ENCODE results near the gene MCTP1. TPM values are rescaled to one million over a fixed set of nuclear protein-coding genes. Genes with fewer than 3 reads are reported as not detected.

The MCTP1 gene
- total RNA-seq, 1 donor from 2014 or later, result not detected

DNA sequence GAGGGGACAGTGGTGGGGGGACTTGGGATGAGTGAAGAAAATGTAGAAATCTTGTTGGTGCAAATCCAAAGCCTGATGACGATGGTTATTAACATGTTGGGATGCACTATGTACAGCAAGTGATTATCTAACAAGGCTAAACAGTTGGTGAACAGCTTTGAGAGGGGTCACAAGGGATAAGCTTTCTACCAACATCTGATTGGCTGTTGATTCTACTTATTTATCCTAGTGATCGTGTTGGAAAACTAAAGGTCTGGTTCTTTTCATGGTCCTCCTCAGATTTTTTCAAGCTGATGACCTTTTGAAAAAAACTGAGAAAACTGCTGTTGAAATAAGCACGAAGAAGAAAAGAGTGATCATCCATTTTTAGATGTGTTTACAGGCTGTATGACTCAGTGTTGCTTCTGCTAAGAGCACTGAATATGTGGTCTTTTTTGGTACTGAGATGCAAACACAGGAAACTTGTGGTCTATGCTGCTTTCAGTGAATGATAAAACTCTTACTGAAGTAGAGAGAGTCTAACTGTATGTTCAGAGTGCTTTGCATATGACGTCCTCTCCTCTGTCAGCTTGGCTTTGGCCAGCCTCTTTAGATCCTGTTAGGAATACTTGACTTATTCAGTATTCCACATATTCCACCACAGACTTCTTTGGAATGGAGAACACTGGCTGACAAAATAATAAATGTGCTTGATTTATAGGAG, 491.6 kb downstream of the MCTP1 start:
- H3K36me3 Mint-ChIP-seq (ENCODE audit: low read depth), result peaks cover 1% of the 10 kb centered on the region
- intact Hi-C loops (cut with micrococcal nuclease), result loop anchor here (1.0 to 10.0 kb wide), 8 partner anchors 44 to 1742 kb away; partner anchors contain the start of genes KIAA0825 and SLF1
- peaks cover 42% of the 10 kb centered on the region for H3K4me1 Mint-ChIP-seq
- peak overlapping the region; percentile 78 for H3K4me3 Mint-ChIP-seq
- DNase-seq, result peak; percentile 84
- peak overlapping the region; percentile 95 for H3K27ac Mint-ChIP-seq
- no peaks in the 10 kb centered on the region for H3K9me3 Mint-ChIP-seq
- peaks cover 9% of the 10 kb centered on the region for H3K27me3 Mint-ChIP-seq

DNA sequence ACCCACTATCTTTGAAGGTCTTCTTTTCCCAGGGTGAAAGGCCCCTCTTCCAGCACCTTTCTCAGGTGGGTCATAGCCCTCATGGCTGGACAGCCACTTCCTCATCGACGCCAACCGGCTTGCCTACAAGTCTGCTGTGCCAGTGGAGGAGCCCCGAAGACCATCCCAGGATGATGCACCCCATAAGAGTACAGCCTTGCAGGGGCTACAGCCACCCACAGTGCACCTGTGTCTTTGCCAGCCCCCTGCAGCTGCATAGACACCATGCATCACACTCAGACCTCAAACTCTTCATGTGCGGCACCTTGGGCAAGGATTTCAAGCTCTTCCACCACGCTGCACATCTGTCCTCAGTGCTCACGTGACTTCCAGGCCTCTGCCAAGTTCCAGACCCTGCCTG, 493.1 kb downstream of the MCTP1 start:
- H3K4me1 Mint-ChIP-seq, result peaks cover 43% of the 10 kb centered on the region
- H3K4me3 Mint-ChIP-seq, result no peak overlapping the region
- H3K36me3 Mint-ChIP-seq (ENCODE audit: low read depth), result peaks cover 1% of the 10 kb centered on the region
- DNase-seq, result no peak
- peaks cover 6% of the 10 kb centered on the region for H3K27me3 Mint-ChIP-seq
- no peak overlapping the region for H3K27ac Mint-ChIP-seq
- H3K9me3 Mint-ChIP-seq, result no peaks in the 10 kb centered on the region
- intact Hi-C loops (cut with micrococcal nuclease), result loop anchor here (2.0 to 10.0 kb wide), 5 partner anchors 45 to 1743 kb away; no protein-coding TSS in a partner anchor

DNA sequence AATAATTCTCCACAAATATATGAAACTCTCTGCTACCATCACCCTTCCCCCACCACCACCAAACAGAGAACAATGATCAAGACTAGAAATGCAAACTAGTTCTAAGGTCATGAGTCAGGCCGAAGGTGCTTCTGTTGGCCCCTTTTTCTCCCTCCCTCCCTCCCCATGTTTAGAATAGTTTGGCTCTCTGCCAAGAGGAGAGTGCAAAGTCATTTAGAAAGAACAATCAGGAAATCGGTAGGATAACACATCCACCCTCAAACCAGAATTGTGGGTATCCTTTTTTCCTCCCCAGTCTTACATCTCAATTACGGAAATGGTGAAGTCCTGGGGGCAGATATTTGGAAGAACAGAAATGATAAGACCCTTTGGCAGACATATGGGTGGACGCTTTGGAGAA, 496.4 kb downstream of the MCTP1 start:
- H3K27ac Mint-ChIP-seq, result no peak overlapping the region
- peaks cover 18% of the 10 kb centered on the region for H3K4me1 Mint-ChIP-seq
- peaks cover 10% of the 10 kb centered on the region for H3K27me3 Mint-ChIP-seq
- H3K9me3 Mint-ChIP-seq, result no peaks in the 10 kb centered on the region
- intact Hi-C loops (cut with micrococcal nuclease), result no loop called here
- H3K4me3 Mint-ChIP-seq, result no peak overlapping the region
- peaks cover 1% of the 10 kb centered on the region for H3K36me3 Mint-ChIP-seq (ENCODE audit: low read depth)
- no peak for DNase-seq

DNA sequence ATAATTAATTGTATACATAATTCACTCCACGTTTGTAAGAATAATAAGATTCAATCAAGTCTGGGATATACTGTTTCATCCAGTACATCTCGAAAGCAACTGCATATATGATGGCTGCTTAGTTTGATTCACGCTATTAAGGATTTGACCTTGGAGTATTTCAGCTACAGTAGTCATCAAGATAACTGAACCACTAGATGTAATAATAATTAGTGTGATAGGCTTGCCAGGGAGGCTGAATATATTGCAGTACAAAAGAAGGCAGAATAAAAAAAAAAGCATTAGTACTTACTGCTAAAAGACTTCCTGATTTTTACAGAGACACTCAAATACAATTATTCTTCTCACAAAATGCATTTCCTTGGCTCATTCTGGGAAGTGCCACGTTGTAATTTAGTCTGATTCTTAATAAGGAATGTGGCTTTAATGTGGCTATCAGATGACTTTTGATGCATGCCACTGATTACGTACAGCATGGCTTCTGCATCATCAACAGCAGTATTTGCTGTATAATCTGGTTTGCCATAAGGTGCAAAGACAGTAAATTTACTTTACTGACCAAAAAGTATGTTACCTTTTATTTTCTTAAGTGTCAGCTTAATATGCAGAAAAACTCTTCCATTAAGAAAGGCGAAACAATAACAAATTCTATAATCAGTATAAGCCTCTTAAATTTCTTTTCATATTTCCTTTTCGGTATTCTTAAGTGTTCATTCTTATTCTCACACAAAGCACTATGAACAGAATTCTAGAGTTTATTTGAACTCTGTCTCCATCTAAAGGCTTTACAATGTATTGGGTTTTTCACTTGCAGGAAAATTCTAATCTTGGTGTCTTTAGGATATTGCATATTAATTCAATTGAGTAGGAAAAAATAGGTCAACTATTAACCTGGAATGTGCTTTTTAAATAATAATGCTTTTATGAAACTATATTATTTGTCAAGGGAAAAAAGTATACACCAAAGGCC, 500.1 kb downstream of the MCTP1 start:
- H3K9me3 Mint-ChIP-seq, result no peaks in the 10 kb centered on the region
- no peaks in the 10 kb centered on the region for H3K36me3 Mint-ChIP-seq (ENCODE audit: low read depth)
- peaks cover 2% of the 10 kb centered on the region for H3K4me1 Mint-ChIP-seq
- H3K27me3 Mint-ChIP-seq, result peaks cover 30% of the 10 kb centered on the region
- DNase-seq, result no peak
- H3K27ac Mint-ChIP-seq, result no peak overlapping the region
- intact Hi-C loops (cut with micrococcal nuclease), result no loop called here
- no peak overlapping the region for H3K4me3 Mint-ChIP-seq

DNA sequence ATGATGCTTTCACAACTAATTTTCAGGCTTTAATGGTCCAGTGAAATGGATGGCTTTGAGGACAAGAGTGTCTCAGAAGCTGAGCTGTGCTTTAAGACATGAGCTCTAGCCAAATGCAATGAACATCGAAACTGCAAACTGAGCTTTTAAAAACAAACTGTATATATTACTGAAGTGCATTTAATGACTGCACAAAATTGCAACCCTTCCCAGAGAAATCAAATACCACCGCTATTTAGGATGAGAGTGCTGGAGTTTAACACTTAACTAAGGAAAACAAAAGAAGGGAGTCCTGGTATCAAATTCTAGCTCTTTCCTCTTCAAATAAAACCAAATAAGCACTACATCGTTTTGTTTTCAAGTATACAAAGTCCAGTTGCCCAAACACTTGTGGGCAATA, 502.5 kb downstream of the MCTP1 start:
- intact Hi-C loops (cut with micrococcal nuclease), result no loop called here
- Mint-ChIP-seq H3K36me3 (ENCODE audit: low read depth) (no peaks in the 10 kb centered on the region), H3K9me3 (no peaks in the 10 kb centered on the region), H3K27me3 (peaks cover 50% of the 10 kb centered on the region), H3K4me3 (no peak overlapping the region), H3K4me1 (no peaks in the 10 kb centered on the region), H3K27ac (no peak overlapping the region)
- DNase-seq, result no peak

DNA sequence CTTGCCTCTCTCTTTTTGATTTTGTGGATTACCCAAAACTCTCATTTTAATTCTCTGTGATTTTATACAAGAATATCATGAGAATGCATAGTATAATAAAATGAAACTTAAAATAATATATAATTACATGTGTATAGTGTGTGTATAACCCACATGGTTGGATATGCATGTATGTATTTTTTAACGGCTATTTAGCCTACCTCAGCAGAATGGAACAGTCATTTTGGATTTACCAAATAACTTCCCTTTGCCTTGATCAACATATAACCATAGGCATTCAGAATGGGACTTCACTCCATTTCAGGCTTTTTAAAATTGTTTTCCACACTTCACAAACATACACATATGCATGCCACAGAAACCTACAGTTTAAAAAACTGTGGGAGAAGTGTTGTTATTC, 505.2 kb downstream of the MCTP1 start:
- Mint-ChIP-seq H3K4me3 (no peak overlapping the region), H3K4me1 (no peaks in the 10 kb centered on the region), H3K27ac (no peak overlapping the region), H3K27me3 (peaks cover 56% of the 10 kb centered on the region), H3K36me3 (ENCODE audit: low read depth) (no peaks in the 10 kb centered on the region), H3K9me3 (no peaks in the 10 kb centered on the region)
- intact Hi-C loops (cut with micrococcal nuclease), result no loop called here
- DNase-seq, result no peak

DNA sequence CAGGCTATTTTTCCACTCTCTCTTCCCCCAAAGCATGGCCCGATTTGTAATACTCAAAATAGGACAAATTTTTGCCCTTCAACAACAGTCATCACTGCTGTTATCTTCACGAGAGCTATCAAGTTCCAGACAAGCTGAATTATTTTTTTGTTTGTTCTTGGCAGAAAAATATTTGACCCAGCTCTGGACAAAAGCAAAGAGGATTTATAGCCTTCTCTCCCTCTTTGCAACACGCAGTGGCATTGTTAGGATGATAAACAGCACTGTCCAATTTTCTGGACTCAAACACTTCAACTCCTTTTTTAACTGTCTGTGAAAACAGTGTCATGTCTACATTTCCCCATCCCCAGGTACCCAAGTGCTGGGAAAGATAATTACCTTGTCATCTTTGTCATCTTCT, 506.2 kb downstream of the MCTP1 start:
- intact Hi-C loops (cut with micrococcal nuclease), result no loop called here
- Mint-ChIP-seq H3K4me1 (no peaks in the 10 kb centered on the region), H3K4me3 (no peak overlapping the region), H3K9me3 (no peaks in the 10 kb centered on the region), H3K27ac (no peak overlapping the region), H3K36me3 (ENCODE audit: low read depth) (no peaks in the 10 kb centered on the region), H3K27me3 (peaks cover 56% of the 10 kb centered on the region)
- DNase-seq, result no peak

DNA sequence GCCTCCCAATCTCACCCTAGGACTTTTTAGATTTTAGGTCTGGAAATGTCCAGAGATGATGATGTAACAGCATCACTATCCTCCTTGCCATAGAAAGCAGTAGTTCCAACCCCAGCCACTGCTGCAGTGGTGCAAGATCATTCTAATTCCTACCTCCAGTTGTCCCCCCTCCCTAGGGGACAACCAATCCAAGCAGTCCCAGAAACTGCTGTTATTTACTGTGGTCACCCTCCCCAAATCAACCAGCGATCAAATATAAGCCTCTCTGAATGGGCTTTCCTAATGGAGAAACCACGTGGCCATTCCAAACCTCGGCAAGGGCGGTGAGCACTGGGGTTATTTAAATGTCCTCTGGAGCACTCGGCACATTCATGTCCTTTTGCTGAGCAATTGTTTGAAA, 506.6 kb downstream of the MCTP1 start:
- H3K4me1 Mint-ChIP-seq, result no peaks in the 10 kb centered on the region
- H3K36me3 Mint-ChIP-seq (ENCODE audit: low read depth), result no peaks in the 10 kb centered on the region
- H3K9me3 Mint-ChIP-seq, result peaks cover 3% of the 10 kb centered on the region
- H3K4me3 Mint-ChIP-seq, result no peak overlapping the region
- intact Hi-C loops (cut with micrococcal nuclease), result no loop called here
- DNase-seq, result no peak
- H3K27ac Mint-ChIP-seq, result no peak overlapping the region
- peaks cover 56% of the 10 kb centered on the region for H3K27me3 Mint-ChIP-seq

DNA sequence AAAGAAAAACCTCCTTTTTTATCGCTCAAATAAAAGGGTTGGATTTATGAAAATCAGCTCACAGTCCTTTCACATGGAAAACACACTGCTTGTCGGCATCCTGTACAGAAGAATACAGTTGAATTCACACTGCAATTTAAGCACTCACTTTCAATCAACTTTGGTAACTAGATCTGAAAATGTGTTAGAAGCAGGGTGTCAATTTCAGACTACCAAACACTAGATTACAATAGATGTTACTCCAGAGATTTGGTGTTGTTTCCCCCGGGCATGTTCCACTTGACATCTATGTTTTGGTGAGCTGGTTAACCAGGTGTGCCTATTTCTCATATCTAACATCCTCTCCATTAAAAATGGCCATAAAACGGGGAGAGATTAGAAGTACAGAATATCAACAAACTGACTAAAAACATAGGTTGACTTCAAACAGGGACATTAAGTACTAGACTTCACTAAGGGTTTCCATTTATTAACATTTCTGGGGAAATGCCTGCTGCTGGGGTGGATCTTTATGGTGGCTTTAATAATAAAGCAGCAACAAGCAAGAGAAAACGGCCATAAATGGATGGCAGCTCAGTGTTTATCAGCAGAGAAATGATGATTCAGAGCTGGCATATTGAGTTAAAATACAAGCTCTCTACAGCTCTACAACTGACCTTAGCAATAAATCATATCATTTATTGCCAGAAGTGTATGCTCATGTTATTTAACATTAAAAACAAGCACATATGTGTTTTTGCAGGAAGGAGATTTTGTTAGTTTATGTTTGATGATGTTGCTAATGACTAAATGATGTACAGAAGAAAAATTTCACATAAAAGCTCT, 507.6 kb downstream of the MCTP1 start:
- DNase-seq, result no peak
- no peak overlapping the region for H3K4me3 Mint-ChIP-seq
- no peaks in the 10 kb centered on the region for H3K36me3 Mint-ChIP-seq (ENCODE audit: low read depth)
- no peak overlapping the region for H3K27ac Mint-ChIP-seq
- intact Hi-C loops (cut with micrococcal nuclease), result no loop called here
- H3K27me3 Mint-ChIP-seq, result peaks cover 47% of the 10 kb centered on the region
- no peaks in the 10 kb centered on the region for H3K4me1 Mint-ChIP-seq
- peaks cover 7% of the 10 kb centered on the region for H3K9me3 Mint-ChIP-seq

DNA sequence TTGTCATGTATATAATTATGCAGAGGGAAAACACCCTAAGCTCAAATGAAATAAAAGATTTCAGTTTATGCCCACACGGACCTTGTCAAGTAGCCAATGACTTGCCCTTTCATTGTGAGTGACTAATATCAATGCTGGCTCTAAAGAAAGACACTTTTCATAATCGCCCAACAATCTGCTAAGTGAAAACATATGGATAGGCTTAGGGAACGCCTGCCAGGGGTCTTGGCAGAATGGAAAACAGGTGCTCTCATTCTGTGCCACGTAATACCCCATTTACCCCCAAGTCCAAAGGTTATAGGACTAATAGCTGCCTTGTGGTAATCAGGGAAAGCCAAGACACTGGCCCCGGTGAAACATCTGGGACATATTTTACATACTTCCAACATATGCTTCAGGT, 508.7 kb downstream of the MCTP1 start:
- H3K27ac Mint-ChIP-seq, result no peak overlapping the region

DNA sequence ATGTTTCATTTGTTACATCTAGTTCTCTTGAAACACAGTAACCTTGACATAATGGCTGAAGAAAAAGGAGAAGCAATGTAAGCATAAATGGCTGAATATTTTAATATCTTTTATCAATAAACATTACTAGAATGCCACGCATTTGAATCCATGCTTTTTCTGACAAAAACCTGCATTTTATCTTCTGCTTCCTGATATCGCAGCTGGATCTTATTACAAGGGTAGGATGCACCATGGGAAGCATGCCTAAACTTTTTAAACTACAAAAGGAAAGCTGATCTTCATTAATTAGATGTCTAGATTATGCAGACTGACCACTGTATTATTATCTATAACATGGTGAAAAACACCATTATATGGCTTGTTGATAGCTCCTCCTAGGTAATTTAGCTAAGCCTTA, 509.8 kb downstream of the MCTP1 start:
- DNase-seq, result no peak
- H3K27ac Mint-ChIP-seq, result no peak overlapping the region
- H3K36me3 Mint-ChIP-seq (ENCODE audit: low read depth), result no peaks in the 10 kb centered on the region
- H3K4me3 Mint-ChIP-seq, result no peak overlapping the region
- peaks cover 45% of the 10 kb centered on the region for H3K27me3 Mint-ChIP-seq
- peaks cover 7% of the 10 kb centered on the region for H3K9me3 Mint-ChIP-seq
- intact Hi-C loops (cut with micrococcal nuclease), result no loop called here
- no peaks in the 10 kb centered on the region for H3K4me1 Mint-ChIP-seq

More for the DNA sequence above, 508.7 kb downstream of the MCTP1 start:
- Mint-ChIP-seq H3K4me3 (no peak overlapping the region), H3K4me1 (no peaks in the 10 kb centered on the region), H3K9me3 (peaks cover 7% of the 10 kb centered on the region), H3K27me3 (peaks cover 39% of the 10 kb centered on the region), H3K36me3 (ENCODE audit: low read depth) (no peaks in the 10 kb centered on the region)
- intact Hi-C loops (cut with micrococcal nuclease), result no loop called here
- no peak for DNase-seq

DNA sequence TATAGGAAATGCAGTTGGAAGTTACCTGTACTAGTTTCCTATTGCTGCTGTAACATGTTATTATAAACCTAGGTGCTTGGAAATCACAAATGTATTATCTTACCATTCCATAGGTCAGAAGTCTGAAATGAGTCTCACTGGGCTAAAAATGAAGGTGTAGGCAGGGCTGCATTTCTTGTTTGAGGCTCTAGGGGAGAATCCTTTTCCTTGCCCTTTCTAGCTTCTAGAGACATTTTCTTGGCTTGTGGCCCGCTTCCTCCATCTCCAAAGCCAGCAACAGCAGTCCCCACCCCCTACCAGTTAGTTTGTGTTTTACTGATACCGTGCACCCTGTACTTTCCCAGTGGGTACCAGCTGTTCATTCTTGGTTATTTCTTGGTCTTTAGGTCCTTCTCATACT, 513.2 kb downstream of the MCTP1 start:
- Mint-ChIP-seq H3K36me3 (ENCODE audit: low read depth) (no peaks in the 10 kb centered on the region), H3K27ac (no peak overlapping the region), H3K4me3 (no peak overlapping the region), H3K27me3 (peaks cover 31% of the 10 kb centered on the region), H3K9me3 (peaks cover 11% of the 10 kb centered on the region), H3K4me1 (no peaks in the 10 kb centered on the region)
- intact Hi-C loops (cut with micrococcal nuclease), result no loop called here
- no peak for DNase-seq

DNA sequence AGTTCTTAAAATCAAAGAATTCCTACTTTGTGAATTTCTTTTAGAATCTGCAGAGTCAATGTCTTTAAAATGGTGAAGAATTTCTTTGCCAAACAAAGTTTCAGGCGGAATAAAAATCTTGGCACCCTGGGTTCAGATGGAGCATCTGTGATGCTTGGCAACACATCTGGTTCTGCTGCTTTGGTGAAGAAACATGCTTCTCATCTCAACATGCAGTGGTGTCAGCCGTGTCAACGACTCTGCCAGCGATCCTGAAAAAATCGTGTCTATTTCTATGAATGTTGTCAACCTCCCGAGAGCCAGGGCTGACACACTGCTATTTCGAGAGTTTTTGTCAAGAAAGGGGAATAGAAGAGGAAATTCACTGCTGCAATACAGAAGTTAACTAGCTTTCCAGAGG, 514.9 kb downstream of the MCTP1 start:
- Mint-ChIP-seq H3K27me3 (peaks cover 24% of the 10 kb centered on the region), H3K27ac (no peak overlapping the region), H3K4me1 (no peaks in the 10 kb centered on the region), H3K36me3 (ENCODE audit: low read depth) (no peaks in the 10 kb centered on the region), H3K9me3 (peaks cover 11% of the 10 kb centered on the region), H3K4me3 (no peak overlapping the region)
- intact Hi-C loops (cut with micrococcal nuclease), result no loop called here
- no peak for DNase-seq
